ENCODE measurements around the gene DGCR6.

- TF ChIP-seq CTCF (IDR thresholded peaks at IDR 0.05; ENCODE audit: poor library complexity) = no peak
- no peak for TF ChIP-seq EZH2 (IDR thresholded peaks at IDR 0.05; ENCODE audit: borderline replicate concordance)
These were observed 19.4 kb downstream of the DGCR6 start for GRCh38 chr22:18925368-18926064.

All from hepatocyte (in vitro differentiated cells).